H9 (cell line): Measurements from ENCODE around the gene BRD7. TPM values are rescaled to one million over a fixed set of nuclear protein-coding genes. Genes with fewer than 3 reads are reported as not detected.

Source experiments
- DNase-seq: peaks from one replicate; pipeline ENCODE4 v3.0.0-alpha.2; 2017
- H2AFZ ChIP-seq: one replicate; pipeline ENCODE4 v1.6.1; 2013; ENCODE audit warnings: mild to moderate bottlenecking, low read length, control low read depth, moderate library complexity
- H2AK5ac ChIP-seq: 2 replicates; pipeline ENCODE4 v1.6.1; 2013; ENCODE audit warnings: low read length, control low read depth, mixed read lengths; ENCODE audit not compliant: insufficient read length
- H2BK120ac ChIP-seq: one replicate; pipeline ENCODE4 v1.6.1; 2013; ENCODE audit warnings: low read depth, mild to moderate bottlenecking, low read length, control low read depth, inconsistent platforms; ENCODE audit not compliant: poor library complexity, severe bottlenecking
- H2BK12ac ChIP-seq: 2 replicates; pipeline ENCODE4 v1.6.1; 2013; ENCODE audit warnings: low read length, control low read depth, mixed read lengths, low read depth; ENCODE audit not compliant: insufficient read length
- H2BK15ac ChIP-seq: 2 replicates; pipeline ENCODE4 v1.6.1; 2013; ENCODE audit warnings: low read depth, low read length, control low read depth
- H2BK20ac ChIP-seq: one replicate; pipeline ENCODE4 v1.6.1; 2013; ENCODE audit warnings: low read depth, mild to moderate bottlenecking, low read length, control low read depth, inconsistent platforms; ENCODE audit not compliant: poor library complexity, severe bottlenecking
- H2BK5ac ChIP-seq: 2 replicates; pipeline ENCODE4 v1.6.1; 2013; ENCODE audit warnings: low read length, control low read depth, mixed read lengths; ENCODE audit not compliant: insufficient read length
- H3K14ac ChIP-seq: 2 replicates; pipeline ENCODE4 v1.6.1; 2013; ENCODE audit warnings: low read length, control low read depth; ENCODE audit not compliant: insufficient read depth
- H3K18ac ChIP-seq: 2 replicates; pipeline ENCODE4 v1.6.1; 2013; ENCODE audit warnings: low read depth, mild to moderate bottlenecking, mixed read lengths, low read length, control low read depth; ENCODE audit not compliant: insufficient read length
- H3K23ac ChIP-seq: 2 replicates; pipeline ENCODE4 v1.6.1; 2013; ENCODE audit warnings: low read length, control low read depth, mixed read lengths, low read depth; ENCODE audit not compliant: insufficient read length
- H3K23me2 ChIP-seq: 2 replicates; pipeline ENCODE4 v1.6.1; 2013; ENCODE audit warnings: low read depth, mild to moderate bottlenecking, mixed read lengths, low read length, control low read depth; ENCODE audit not compliant: insufficient read length, poor library complexity, severe bottlenecking
- H3K27ac ChIP-seq: 2 replicates; pipeline ENCODE4 v1.5.1; 2013; ENCODE audit warnings: low read length, control low read depth, mixed read lengths, low read depth; ENCODE audit not compliant: insufficient read length
- H3K27me3 ChIP-seq: 2 replicates; pipeline ENCODE4 v1.6.1; 2013; ENCODE audit warnings: low read length, control low read depth, inconsistent platforms; ENCODE audit not compliant: insufficient read depth
- H3K4ac ChIP-seq: 2 replicates; pipeline ENCODE4 v1.6.1; 2013; ENCODE audit warnings: low read depth, mild to moderate bottlenecking, control low read depth, inconsistent platforms, low read length, moderate library complexity
- H3K4me1 ChIP-seq: 2 replicates; pipeline ENCODE4 v1.6.1; 2013; ENCODE audit warnings: low read length, control low read depth, inconsistent platforms; ENCODE audit not compliant: insufficient read depth
- H3K4me2 ChIP-seq: 2 replicates; pipeline ENCODE4 v1.6.1; 2013; ENCODE audit warnings: low read length, control low read depth, mixed read lengths; ENCODE audit not compliant: insufficient read length, insufficient read depth
- H3K56ac ChIP-seq: 2 replicates; pipeline ENCODE4 v1.6.1; 2013; ENCODE audit warnings: low read depth, mild to moderate bottlenecking, mixed read lengths, low read length, control low read depth; ENCODE audit not compliant: insufficient read length
- H3K79me1 ChIP-seq: 2 replicates; pipeline ENCODE4 v1.6.1; 2013; ENCODE audit warnings: low read depth, mild to moderate bottlenecking, moderate library complexity, low read length, control low read depth, inconsistent platforms; ENCODE audit not compliant: insufficient read depth, poor library complexity, severe bottlenecking
- H3K79me2 ChIP-seq: 2 replicates; pipeline ENCODE4 v1.6.1; 2013; ENCODE audit warnings: low read length, control low read depth, inconsistent platforms; ENCODE audit not compliant: insufficient read depth
- H3K9ac ChIP-seq: 2 replicates; pipeline ENCODE4 v1.6.1; 2013; ENCODE audit warnings: low read length, control low read depth, mixed read lengths; ENCODE audit not compliant: insufficient read length; ENCODE audit errors: extremely low read depth
- H3K9me3 ChIP-seq: one replicate; pipeline ENCODE4 v1.6.1; 2013; ENCODE audit warnings: low read depth, low read length, inconsistent platforms; ENCODE audit not compliant: control insufficient read depth
- H3T11ph ChIP-seq: one replicate; pipeline ENCODE4 v1.6.1; 2013; ENCODE audit warnings: mild to moderate bottlenecking, low read length, control low read depth, inconsistent platforms
- H4K20me1 ChIP-seq: one replicate; pipeline ENCODE4 v1.6.1; 2013; ENCODE audit not compliant: control insufficient read depth, insufficient read length, insufficient read depth
- H4K5ac ChIP-seq: 2 replicates; pipeline ENCODE4 v1.6.1; 2013; ENCODE audit warnings: low read depth, mild to moderate bottlenecking, mixed read lengths, low read length, control low read depth; ENCODE audit not compliant: insufficient read length
- H4K8ac ChIP-seq: replicated peaks from 2 replicates; pipeline ENCODE4 v1.6.1; 2013; ENCODE audit warnings: low read length, control low read depth, mixed read lengths, low read depth; ENCODE audit not compliant: insufficient read length
- H4K91ac ChIP-seq: 2 replicates; pipeline ENCODE4 v1.6.1; 2013; ENCODE audit warnings: low read depth, mild to moderate bottlenecking, moderate library complexity, mixed read lengths, low read length, control low read depth; ENCODE audit not compliant: insufficient read length
- H3K27ac Mint-ChIP-seq, 3 experiments: 2 replicates in 2 of 3; 3 replicates in 1 of 3; pipeline ENCODE4 v1.8.0; 2020 to 2021; ENCODE audit warnings: mixed read lengths in 3 of 3, mild to moderate bottlenecking in 1 of 3, moderate library complexity in 1 of 3
- H3K27me3 Mint-ChIP-seq: 2 replicates; pipeline ENCODE4 v1.8.0; 2021; ENCODE audit warnings: low read depth, mild to moderate bottlenecking, moderate library complexity, mixed read lengths
- H3K36me3 Mint-ChIP-seq, 3 experiments: 2 replicates in 2 of 3; 3 replicates in 1 of 3; pipeline ENCODE4 v1.8.0; 2020 to 2021; ENCODE audit warnings: low read depth in 3 of 3, mixed read lengths in 3 of 3; ENCODE audit not compliant: insufficient read depth in 1 of 3
- H3K4me1 Mint-ChIP-seq, 2 experiments: 2 replicates each; pipeline ENCODE4 v1.8.0; 2020; ENCODE audit warnings: mixed read lengths in 2 of 2
- H3K4me3 Mint-ChIP-seq, 2 experiments: 2 replicates in 1 of 2; 3 replicates in 1 of 2; pipeline ENCODE4 v1.8.0; 2020 to 2021; ENCODE audit warnings: mild to moderate bottlenecking in 2 of 2, mixed read lengths in 2 of 2, moderate library complexity in 1 of 2
- H3K9me3 Mint-ChIP-seq, 2 experiments: 2 replicates in 1 of 2; 3 replicates in 1 of 2; pipeline ENCODE4 v1.8.0; 2020; ENCODE audit warnings: mild to moderate bottlenecking in 2 of 2, mixed read lengths in 2 of 2, moderate library complexity in 1 of 2
- CTCF ChIP-seq: fragments of 200-600 bp; sonication (generic); conservative IDR thresholded peaks from 3 replicates; pipeline ENCODE4 v1.8.0; 2021; ENCODE audit warnings: antibody characterized with exemption, mild to moderate bottlenecking
- WGBS: extraction: QIAGEN DNeasy Blood & Tissue Kit; methylation state at CpG from one replicate; pipeline ENCODE4 v1.1.7; 2013; ENCODE audit warnings: missing lambda C conversion rate, low lambda C conversion rate, mixed read lengths; ENCODE audit not compliant: insufficient read length; ENCODE audit errors: extremely low coverage; 5-methylcytosine and 5-hydroxymethylcytosine counted together
- total RNA-seq: library from RNA; stranded (reverse); gene quantifications from 2 replicates; pipeline ENCODE4 v1.2.1, GENCODE V29; 2021

The BRD7 gene
- total RNA-seq, 1 experiment from 2014 or later = 112 TPM

GRCh38 chr16:50322333-50322732 is 46.5 kb downstream of the BRD7 start:
- Histone ChIP-seq H3K4me2 (no peak overlapping the region), H3K4ac (no peak overlapping the region), H3K23me2 (no peaks in the 10 kb centered on the region), H3K23ac (no peak overlapping the region), H4K20me1 (no peaks in the 10 kb centered on the region), H4K5ac (no peak overlapping the region), H3K27ac (no peak overlapping the region), H4K91ac (no peak overlapping the region), H2BK5ac (no peak overlapping the region), H2BK20ac (no peak overlapping the region), H2BK120ac (no peak overlapping the region), H3K56ac (no peak overlapping the region), H2AFZ (no peak overlapping the region), H3T11ph (no peak overlapping the region), H3K27me3 (no peaks in the 10 kb centered on the region), H3K9me3 (no peaks in the 10 kb centered on the region), H4K8ac (no peak overlapping the region), H2BK15ac (no peak overlapping the region), H3K14ac (no peak overlapping the region), H2AK5ac (no peak overlapping the region), H3K18ac (no peak overlapping the region), H3K4me1 (no peaks in the 10 kb centered on the region), H3K79me2 (no peaks in the 10 kb centered on the region), H3K9ac (no peak overlapping the region), H2BK12ac (no peak overlapping the region), H3K79me1 (no peaks in the 10 kb centered on the region)
- no peaks in the 10 kb centered on the region for H3K27me3 Mint-ChIP-seq
- H3K27ac Mint-ChIP-seq = no peak overlapping the region
- no peak overlapping the region for H3K4me3 Mint-ChIP-seq
- no peak for DNase-seq
- no peak for TF ChIP-seq CTCF
- no peaks in the 10 kb centered on the region for H3K4me1 Mint-ChIP-seq
- H3K9me3 Mint-ChIP-seq = no peaks in the 10 kb centered on the region
- peaks cover 25 to 79% (median 70%) of the 10 kb centered on the region in 3 experiments; a peak in 6 of 7 replicates for H3K36me3 Mint-ChIP-seq
- WGBS = no CpG with 5 or more reads among the region's 1 CpG
